ENCODE data around the gene TNC.

TNC gene

GRCh38 chr9:115093520-115093919 is 24.4 kb downstream of the TNC start:
- DNase-seq = no peak

- DNase-seq = no peak
Measured at GRCh38 chr9:115090486-115090885, 27.5 kb downstream of the TNC start.

DNA sequence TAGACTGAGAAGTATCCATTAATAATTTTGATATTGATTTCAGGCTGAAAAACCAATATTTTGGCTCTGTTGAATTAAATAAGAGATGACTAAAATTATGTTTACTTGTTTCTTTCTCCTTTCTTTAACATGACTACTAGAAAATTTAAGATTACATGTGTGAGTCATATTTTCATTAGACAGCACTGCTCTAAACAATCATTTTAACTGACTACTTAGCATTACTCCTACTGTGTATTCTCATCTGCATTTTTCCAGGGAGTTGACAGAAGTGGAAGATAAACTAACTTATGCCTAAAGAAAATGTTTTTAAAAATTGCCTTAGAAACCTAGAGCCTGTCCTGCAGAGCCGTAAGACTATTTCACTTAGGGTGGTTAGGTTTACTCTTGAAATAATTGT is 29.1 kb downstream of the TNC start:
- no peak for DNase-seq

GRCh38 chr9:115086886-115087285 is 31.1 kb downstream of the TNC start:
- no peak for DNase-seq

GRCh38 chr9:115086461-115086860 is 31.5 kb downstream of the TNC start:
- no peak for DNase-seq

GRCh38 chr9:115085773-115086377 is 32.1 kb downstream of the TNC start:
- no peak for DNase-seq

- DNase-seq = no peak
Measured at GRCh38 chr9:115084709-115085108, 33.2 kb downstream of the TNC start.

DNA sequence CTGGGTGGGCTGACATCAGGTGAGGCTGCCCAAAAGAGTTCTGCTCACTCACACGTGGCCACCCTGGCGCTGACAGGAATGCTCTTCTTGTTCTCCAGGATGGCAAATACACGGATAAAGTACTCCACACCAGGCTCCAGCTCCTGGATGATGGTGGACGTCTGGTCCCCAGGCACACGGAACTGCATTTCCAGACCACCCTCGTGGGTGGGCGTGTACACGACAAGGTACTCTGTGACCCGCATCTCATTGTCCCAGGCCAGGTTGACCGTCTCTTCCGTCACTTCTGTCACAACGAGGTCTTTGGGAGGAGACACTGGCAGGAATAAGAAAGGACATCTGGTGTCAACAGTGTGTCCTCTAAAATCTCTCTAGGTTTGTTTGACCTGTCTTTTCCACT is 33.8 kb downstream of the TNC start:
- no peak for DNase-seq

DNA sequence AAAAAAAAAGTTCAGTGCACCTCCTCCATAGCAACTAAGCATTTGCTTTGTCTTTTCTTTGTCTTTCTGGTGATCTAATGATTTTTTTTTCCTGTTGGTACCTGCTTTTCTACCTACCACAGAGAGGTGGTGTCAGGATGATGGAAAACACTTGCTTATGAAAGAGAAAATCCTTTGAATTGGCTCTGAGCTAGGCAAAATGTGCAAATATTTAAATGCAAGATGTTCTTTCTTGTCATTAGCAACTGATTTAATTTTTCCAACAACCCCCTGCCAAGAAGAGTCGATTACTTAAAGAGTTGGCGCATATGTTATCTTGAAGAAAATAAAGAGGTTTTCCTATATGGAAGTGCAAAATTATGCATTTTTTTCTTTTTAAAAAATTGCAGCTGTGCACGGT is 37.7 kb downstream of the TNC start:
- DNase-seq = no peak

DNA sequence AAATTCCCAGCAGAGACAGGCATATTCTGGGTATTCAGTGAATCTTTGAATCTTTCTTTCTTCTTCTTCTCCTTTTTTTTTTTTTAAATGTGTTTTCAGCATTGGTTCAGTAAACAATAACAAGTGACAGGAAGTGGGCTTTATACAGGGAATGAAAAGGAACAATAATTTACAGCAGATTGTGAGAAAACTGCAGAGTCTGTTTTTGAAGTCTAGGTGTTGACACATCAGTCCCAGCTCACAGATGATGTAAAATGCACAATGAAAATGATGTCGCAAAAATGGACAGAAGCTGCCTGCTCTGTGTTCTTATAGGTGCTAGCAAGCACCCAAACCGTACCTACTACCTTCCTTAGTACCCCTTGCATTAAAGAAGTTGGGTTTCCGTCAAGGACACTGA is 38.8 kb downstream of the TNC start:
- DNase-seq = no peak

DNA sequence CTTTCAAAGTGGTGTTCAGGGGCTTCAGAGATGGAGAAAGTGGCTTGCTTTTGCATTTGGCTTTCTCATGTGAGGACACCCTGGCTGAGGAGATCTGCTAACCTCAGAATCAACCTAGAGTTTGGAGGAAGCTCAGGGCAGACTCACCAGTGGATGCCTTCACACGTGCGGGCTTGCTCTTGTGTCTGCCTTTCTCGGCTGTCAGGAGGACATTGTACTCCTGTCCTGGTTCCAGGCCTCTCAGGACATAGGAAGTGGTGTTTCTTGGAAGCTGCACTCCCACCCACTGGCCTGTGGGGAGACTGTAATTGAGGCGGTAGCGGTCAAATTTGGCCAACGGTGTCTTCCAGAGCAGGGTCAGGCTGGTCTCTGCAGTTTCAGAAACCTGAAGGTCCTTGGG is 44.5 kb downstream of the TNC start:
- no peak for DNase-seq

GRCh38 chr9:115071176-115071575 is 46.8 kb downstream of the TNC start:
- DNase-seq = no peak

DNA sequence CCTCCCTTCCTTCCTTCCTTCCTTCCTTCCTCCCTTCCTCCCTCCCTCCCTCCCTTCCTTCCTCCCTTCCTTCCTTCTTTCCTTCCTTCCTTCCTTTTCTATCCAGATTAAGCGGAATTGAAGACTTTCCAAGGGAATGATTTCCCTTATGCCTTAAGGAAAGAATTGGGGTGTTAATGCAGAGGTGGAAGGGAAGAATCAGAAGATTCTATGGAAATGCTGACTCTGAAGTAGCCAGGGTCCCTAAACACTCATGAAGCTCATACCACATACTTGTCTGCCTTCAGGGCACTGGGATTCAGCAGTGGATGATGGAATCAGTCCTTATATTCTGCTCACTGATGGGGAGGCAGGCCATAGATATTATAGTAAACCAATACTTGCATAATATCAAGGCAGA is 48.2 kb downstream of the TNC start:
- no peak for DNase-seq

GRCh38 chr9:115069302-115069701 is 48.7 kb downstream of the TNC start:
- DNase-seq = no peak

DNA sequence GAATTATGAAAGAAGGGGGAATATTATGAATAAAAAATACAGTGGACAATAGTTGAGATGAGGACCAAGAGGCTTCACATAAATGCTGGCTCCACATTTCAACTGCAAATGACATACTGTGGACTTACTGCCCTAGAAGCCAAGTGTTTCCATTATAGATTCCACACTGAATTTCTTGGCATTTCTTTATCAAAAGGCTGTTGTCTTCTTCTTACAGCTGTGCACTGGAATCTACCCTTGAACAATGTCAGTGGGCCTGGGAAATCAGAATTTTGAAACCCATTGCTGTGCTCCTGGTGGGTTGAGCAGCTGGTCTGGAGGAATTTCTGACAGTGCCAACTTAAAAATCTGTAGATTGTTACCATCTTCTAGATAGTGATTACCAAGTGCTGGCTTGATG is 49.9 kb downstream of the TNC start:
- no peak for DNase-seq

GRCh38 chr9:115063058-115063845 is 54.7 kb downstream of the TNC start:
- no peak for DNase-seq

DNA sequence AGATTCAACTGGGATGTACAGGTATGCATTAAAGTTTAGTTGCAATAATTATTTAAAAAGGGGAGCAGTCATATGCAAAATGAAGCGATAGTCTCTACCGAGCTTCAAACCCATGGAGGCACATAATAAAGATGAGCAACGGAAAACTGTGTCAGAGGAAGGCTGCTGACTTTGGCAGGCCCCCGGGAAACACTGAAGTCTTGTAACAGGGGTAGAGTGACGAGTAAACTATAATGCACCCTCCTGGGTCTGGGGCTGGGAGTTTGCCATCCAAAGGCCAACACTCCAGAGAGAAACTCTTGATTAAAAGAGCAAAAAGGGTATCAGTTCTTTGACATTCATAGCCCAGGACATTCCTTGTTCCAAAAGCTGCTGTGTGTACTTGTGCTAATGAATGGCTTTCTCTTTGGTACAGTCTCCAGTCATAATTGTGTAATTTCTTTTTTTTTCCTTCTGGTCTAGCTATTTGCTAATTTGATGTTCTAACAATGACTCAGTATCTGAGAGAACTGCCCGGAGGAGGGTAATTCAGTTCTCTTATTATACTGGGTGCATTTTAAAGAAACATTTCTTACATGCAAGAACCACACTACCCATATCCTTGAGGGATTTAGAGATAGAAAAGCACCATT is 59.2 kb downstream of the TNC start:
- no peak for DNase-seq

DNA sequence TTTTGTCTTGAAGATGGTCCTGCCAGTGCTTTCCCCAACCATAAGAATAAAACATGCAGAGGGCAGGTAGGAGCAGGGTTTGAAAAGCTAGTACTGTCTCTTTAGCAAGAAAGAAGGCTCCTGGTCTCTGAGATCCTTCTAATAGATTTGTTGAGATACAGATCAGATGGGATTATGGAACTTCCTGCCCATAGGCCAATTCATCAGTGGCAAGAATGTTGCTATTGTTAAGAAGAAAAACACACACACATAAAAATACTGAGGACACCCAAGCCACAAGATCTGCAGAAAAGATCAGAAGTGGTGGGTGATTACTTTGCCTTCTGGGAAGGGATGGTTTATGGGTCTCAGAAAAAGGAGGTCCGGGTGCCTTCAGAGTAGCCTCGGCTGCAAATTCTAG is 59.8 kb downstream of the TNC start:
- no peak for DNase-seq

- no peak for DNase-seq
Measured at GRCh38 chr9:115057559-115057958, 60.4 kb downstream of the TNC start.

- no peak for DNase-seq
Measured at GRCh38 chr9:115050002-115050490, 67.9 kb downstream of the TNC start.

DNA sequence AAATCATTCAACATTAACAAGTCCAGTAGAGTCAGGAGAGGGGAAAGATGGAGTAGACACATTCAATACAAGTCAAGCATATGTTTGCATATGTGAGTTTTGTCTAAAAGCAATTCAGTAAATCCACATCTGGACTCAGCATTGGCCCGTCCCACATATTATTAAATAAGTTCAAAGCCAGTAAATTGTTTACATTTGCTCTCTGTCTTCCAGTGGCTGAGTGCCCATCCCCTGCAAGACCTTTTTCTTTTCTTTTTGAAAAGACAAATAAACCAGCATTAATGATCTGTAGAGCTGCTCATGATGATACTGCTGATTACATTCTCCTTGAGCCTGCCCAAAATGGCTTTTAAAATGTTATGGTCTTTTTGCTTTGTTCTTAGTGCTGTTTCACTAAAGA is 71.1 kb downstream of the TNC start:
- no peak for DNase-seq

DNA sequence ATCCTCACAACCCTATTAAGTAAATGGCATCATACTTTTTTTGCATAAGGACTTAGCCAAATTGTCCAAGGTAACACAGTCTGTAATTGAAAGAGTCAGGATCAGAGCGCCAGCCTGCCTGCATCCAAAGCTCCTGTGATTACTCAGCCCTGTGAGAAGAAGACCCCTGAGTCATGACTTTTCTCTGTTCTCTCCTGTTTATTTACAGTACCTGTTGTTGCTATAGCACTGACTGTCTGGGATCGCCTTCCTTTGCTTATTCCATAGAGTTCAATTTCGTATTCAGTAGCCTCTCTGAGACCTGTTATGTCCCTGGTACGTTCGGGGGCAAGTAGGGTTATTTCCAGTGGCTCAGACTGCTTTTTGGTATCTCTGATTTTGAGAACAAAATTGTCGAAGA is 71.8 kb downstream of the TNC start:
- no peak for DNase-seq

- DNase-seq = no peak
Measured at GRCh38 chr9:115043632-115044031, 74.3 kb downstream of the TNC start.

- peak; percentile 52 for DNase-seq
Measured at GRCh38 chr9:115042781-115043509, 75.0 kb downstream of the TNC start.

Measured in activated CD4-positive, alpha-beta T cell treated with anti-CD3 and anti-CD28 coated beads for 48 hours (primary cell).